Sigmoid colon (tissue), 7 donors: ENCODE results near the gene ATOH8. TPM values are rescaled to one million over a fixed set of nuclear protein-coding genes. Genes with fewer than 3 reads are reported as not detected.
A peak's percentile ranks its signal among the peaks of the same experiment; 100 is the strongest.

Experiments
- DNase-seq: peaks from one replicate; pipeline ENCODE4 v3.0.0-alpha.2; 2019
- H3K27ac ChIP-seq, 4 donors: fragments of 200-600 bp; sonication (generic); one replicate each; pipeline ENCODE4 v1.5.1; 2016 to 2019; ENCODE audit warnings: mild to moderate bottlenecking in 1 of 4
- H3K27me3 ChIP-seq, 3 donors: fragments of 200-600 bp; sonication (generic); one replicate each; pipeline ENCODE4 v1.5.1; 2019; ENCODE audit warnings: mild to moderate bottlenecking in 1 of 3
- H3K36me3 ChIP-seq, 4 donors: fragments of 200-600 bp; sonication (generic); one replicate each; pipeline ENCODE4 v1.5.1; 2016 to 2019
- H3K4me1 ChIP-seq, 4 donors: fragments of 200-600 bp; sonication (generic); one replicate each; pipeline ENCODE4 v1.5.1; 2017 to 2019
- H3K4me3 ChIP-seq, 4 donors: fragments of 200-600 bp; sonication (generic); one replicate each; pipeline ENCODE4 v1.5.1; 2017 to 2019; ENCODE audit warnings: mild to moderate bottlenecking in 2 of 4, moderate library complexity in 1 of 4
- H3K9me3 ChIP-seq, 4 donors: fragments of 200-600 bp in 3 of 4; sonication (generic) in 3 of 4; one replicate each; pipeline versions ENCODE4 v1.5.1 to v1.6.1; 2013 to 2019
- EP300 ChIP-seq, 4 donors: sonication (generic); formaldehyde crosslinking; IDR thresholded peaks; one replicate each; pipeline ENCODE4 v1.6.1; 2017; ENCODE audit warnings: antibody characterized with exemption in 4 of 4
- POLR2A ChIP-seq, 2 donors: fragments of 450-650 bp; IDR thresholded peaks; one replicate each; pipeline ENCODE4 v1.6.1; 2016; ENCODE audit warnings: antibody characterized with exemption in 2 of 2, mild to moderate bottlenecking in 2 of 2, moderate library complexity in 2 of 2
- POLR2AphosphoS5 ChIP-seq, 4 donors: sonication (generic); formaldehyde crosslinking; IDR thresholded peaks; one replicate each; pipeline ENCODE4 v1.6.1; 2017; ENCODE audit warnings: antibody characterized with exemption in 4 of 4
- WGBS, 2 donors: extraction: QIAGEN DNeasy Blood & Tissue Kit; methylation state at CpG; one replicate each; pipeline ENCODE4 v1.1.7; 2013; 5-methylcytosine and 5-hydroxymethylcytosine counted together
- intact Hi-C: fragments of 100-400 bp; cut with DNase I; formaldehyde crosslinking; loops from one replicate; pipeline ENCODE4 v1.15.1; 2023
- polyA plus RNA-seq, 3 donors: library from polyadenylated mRNA; stranded (reverse); fragments of 200-250 nt; gene quantifications; one replicate each; pipeline ENCODE4 v1.2.3, GENCODE V29; 2013
- total RNA-seq, 4 donors: library from RNA; depleted of rRNA; stranded (reverse); fragments of >200 nt; gene quantifications; one replicate each; pipeline ENCODE4 v1.1.0, GENCODE V29; 2016
- TF ChIP-seq, protein P1 (sequence below), 4 experiments: fragments of 450-650 bp in 3 of 4; fragments of 200-600 bp in 1 of 4; IDR thresholded peaks; one replicate each; pipeline ENCODE4 v1.5.1; 2016 to 2019; ENCODE audit warnings: antibody characterized with exemption in 4 of 4, mild to moderate bottlenecking in 3 of 4, moderate library complexity in 2 of 4
- donor health status: healthy with polysubstance abuse.
- donor health status: Bipolar disorder and iron deficiency.
- donor health status: healthy.

The ATOH8 gene
- total and polyA plus RNA-seq, 7 donors = 1.6 to 20.6 (median 12.4) TPM

DNA sequence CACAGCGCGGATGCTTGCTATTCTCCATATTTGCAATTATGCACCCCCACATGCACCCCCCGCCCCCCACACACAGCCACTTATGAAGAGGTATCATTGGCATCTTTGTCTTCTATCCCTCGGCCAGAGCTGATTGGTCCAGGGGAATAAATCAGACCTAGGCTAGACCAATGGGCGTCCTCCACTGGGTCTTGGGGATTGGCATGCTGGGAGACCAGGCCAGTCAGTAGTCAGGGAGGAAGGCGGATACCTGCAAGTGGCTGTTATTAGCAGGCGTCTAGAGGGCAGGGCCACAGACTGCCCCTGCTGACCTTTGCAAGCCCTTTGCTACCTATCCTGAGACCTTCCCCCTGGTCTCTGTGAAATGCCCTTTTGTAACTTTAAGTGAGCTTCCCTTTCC is 30.0 kb downstream of the ATOH8 start:
- Histone ChIP-seq H3K9me3 (no peaks in the 10 kb centered on the region), H3K27ac (no peak overlapping the region), H3K4me3 (no peak overlapping the region), H3K4me1 (peaks cover 0 to 45% (median 31%) of the 10 kb centered on the region in 4 donors), H3K36me3 (peaks cover 0 to 13% (median 0%) of the 10 kb centered on the region in 4 donors), H3K27me3 (no peaks in the 10 kb centered on the region)
- intact Hi-C loops = no loop called here
- peak; percentile 19 for DNase-seq
- TF ChIP-seq POLR2A (IDR thresholded peaks at IDR 0.05) (no peak), EP300 (IDR thresholded peaks at IDR 0.05) (no peak), POLR2AphosphoS5 (IDR thresholded peaks at IDR 0.05) (no peak)
- TF ChIP-seq, protein P1, sequence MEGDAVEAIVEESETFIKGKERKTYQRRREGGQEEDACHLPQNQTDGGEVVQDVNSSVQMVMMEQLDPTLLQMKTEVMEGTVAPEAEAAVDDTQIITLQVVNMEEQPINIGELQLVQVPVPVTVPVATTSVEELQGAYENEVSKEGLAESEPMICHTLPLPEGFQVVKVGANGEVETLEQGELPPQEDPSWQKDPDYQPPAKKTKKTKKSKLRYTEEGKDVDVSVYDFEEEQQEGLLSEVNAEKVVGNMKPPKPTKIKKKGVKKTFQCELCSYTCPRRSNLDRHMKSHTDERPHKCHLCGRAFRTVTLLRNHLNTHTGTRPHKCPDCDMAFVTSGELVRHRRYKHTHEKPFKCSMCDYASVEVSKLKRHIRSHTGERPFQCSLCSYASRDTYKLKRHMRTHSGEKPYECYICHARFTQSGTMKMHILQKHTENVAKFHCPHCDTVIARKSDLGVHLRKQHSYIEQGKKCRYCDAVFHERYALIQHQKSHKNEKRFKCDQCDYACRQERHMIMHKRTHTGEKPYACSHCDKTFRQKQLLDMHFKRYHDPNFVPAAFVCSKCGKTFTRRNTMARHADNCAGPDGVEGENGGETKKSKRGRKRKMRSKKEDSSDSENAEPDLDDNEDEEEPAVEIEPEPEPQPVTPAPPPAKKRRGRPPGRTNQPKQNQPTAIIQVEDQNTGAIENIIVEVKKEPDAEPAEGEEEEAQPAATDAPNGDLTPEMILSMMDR (IDR thresholded peaks at IDR 0.05) = no peak
- 93 to 96% methylated on average over 7 of the region's 7 CpGs for WGBS, 2 donors

DNA sequence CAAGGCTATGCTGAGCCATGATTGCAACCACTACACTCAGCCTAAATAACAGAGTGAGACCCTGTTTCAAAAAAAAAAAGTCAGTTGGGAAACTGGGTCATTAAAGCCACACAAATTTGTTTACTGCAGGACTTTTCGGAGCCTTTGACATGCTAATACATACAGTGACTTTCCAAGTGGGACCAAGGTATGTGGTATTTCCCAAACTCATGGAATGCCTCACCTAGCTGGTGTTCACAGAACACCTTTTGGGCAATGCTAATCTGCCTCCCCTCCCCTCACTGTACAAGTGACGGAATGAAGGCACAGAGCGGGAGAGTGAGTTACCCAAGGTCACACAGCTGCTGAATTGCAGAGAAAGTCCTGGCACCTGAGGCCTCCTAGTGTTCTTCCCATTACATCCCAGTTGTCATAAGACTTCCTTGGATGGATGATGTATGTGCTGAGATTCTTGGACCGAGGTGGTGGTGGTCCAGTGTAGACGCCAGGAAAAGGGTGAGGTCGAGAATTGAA is 30.7 kb downstream of the ATOH8 start:
- WGBS, 2 donors = 93 to 94% methylated on average over 6 of the region's 6 CpGs
- no peak overlapping the region for H3K4me3 ChIP-seq
- peaks cover 0 to 45% (median 31%) of the 10 kb centered on the region in 4 donors for H3K4me1 ChIP-seq
- peak overlapping the region; percentile 71 to 86 (median 80) for H3K27ac ChIP-seq
- DNase-seq = peak; percentile 40
- TF ChIP-seq EP300 (IDR thresholded peaks at IDR 0.05) = no peak
- TF ChIP-seq, protein P1 (IDR thresholded peaks at IDR 0.05) = no peak
- TF ChIP-seq POLR2A (IDR thresholded peaks at IDR 0.05) = no peak
- no peak for TF ChIP-seq POLR2AphosphoS5 (IDR thresholded peaks at IDR 0.05)
- no peaks in the 10 kb centered on the region for H3K27me3 ChIP-seq
- no peaks in the 10 kb centered on the region for H3K9me3 ChIP-seq
- peaks cover 0 to 13% (median 0%) of the 10 kb centered on the region in 4 donors for H3K36me3 ChIP-seq
- intact Hi-C loops = no loop called here

DNA sequence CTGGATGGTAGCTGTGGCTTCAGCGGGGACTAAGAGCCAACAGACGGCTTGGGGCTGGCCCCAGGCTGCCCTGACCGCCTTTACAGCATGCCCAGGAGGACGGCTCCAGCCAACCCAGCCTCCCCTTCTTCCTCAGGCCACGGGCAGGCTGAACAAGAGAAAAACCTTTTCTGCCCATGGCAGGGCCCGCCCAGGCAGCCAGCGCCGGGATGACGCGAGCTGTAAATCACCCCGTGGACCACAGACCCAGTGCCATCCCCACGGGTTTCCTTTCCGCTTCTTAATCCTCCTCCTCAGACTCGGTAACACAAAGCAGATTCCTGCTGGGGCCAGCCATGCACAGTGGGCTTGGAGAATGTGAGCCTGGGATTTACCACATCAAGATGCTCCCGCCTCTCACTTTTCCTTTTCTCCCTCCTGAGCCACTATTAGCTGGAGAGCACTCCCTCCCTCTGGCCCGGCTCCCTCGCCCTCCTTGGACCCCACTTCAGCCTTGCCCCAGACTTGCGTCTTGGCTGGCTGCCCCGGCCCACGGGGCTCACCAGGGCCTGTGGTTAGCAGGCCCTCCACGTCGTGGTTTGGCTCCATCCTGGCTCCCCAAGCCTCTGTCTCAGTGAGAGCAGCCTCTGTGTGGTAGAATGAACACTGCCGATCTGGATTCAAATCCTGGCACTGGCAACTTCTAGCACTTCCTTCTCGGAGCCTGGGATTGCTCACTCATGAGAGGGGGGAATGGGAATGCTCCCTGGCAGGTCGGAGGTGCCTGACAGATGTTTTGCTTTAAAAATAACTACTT is 31.4 kb downstream of the ATOH8 start:
- Histone ChIP-seq H3K36me3 (peaks cover 0 to 13% (median 0%) of the 10 kb centered on the region in 4 donors), H3K27me3 (no peaks in the 10 kb centered on the region), H3K27ac (peak overlapping the region; percentile 71 to 86 (median 80)), H3K4me1 (peaks cover 0 to 44% (median 31%) of the 10 kb centered on the region in 4 donors), H3K9me3 (no peaks in the 10 kb centered on the region), H3K4me3 (peak overlapping the region in 1 of 4 donors; percentile 2)
- intact Hi-C loops = loop anchor here (1.0 to 5.0 kb wide), 2 partner anchors 12 to 38 kb away; no protein-coding TSS in a partner anchor
- TF ChIP-seq EP300 (IDR thresholded peaks at IDR 0.05) = no peak
- TF ChIP-seq POLR2AphosphoS5 (IDR thresholded peaks at IDR 0.05) = peak; percentile 7 to 69 (median 58)
- 48 to 79% methylated on average over 25 of the region's 25 CpGs for WGBS, 2 donors
- DNase-seq = peak; percentile 85

DNA sequence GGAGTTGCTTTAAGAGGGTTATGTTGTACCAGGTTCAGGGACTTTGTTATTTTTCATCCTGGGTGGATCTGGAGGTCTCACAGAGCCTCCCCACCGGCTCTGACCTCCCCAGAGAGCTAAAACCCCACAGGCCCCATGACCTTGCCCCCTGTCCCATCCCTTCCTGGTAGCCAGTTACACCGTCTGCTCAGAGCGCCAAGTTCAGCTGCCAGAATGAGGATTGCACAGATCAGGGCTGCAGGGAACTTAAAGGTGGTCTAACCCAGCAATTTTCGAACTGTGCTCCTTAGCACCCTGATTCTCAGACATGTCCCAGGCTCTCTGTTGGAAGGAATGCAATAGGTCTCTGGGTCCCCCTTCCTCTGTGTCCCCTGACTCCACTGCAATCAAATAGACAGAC is 32.1 kb downstream of the ATOH8 start:
- Histone ChIP-seq H3K27me3 (no peaks in the 10 kb centered on the region), H3K36me3 (peaks cover 0 to 13% (median 0%) of the 10 kb centered on the region in 4 donors), H3K4me3 (peak overlapping the region in 1 of 4 donors; percentile 2), H3K9me3 (no peaks in the 10 kb centered on the region), H3K4me1 (peaks cover 0 to 38% (median 28%) of the 10 kb centered on the region in 4 donors), H3K27ac (peak overlapping the region; percentile 71 to 86 (median 80))
- TF ChIP-seq EP300 (IDR thresholded peaks at IDR 0.05) (no peak), POLR2AphosphoS5 (IDR thresholded peaks at IDR 0.05) (no peak), POLR2A (IDR thresholded peaks at IDR 0.05) (no peak)
- TF ChIP-seq, protein P1 (IDR thresholded peaks at IDR 0.05) = no peak
- peak; percentile 66 for DNase-seq
- WGBS, 2 donors = 81 to 82% methylated on average over 4 of the region's 4 CpGs
- intact Hi-C loops = loop anchor here (1.0 to 5.0 kb wide), 2 partner anchors 13 to 39 kb away; no protein-coding TSS in a partner anchor

DNA sequence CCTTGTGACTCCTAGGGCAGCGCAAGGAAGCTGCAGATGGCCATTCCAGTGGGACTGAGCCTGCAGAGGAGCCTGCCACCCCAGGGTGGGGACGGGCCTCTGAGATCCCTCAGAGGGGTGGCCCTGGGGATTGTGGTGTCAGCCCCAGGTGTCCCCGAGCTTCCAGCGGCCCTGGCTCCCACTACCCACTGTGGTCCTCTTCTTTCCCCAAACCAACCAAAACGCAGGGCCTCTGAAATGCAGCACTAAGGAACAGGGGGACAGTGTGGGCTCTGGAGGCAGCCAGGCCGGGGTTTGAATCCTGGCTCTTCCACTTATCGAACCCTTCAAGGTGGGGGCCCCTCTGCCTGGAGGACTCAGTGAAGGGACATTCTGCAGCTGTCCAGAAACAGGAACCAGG is 32.7 kb downstream of the ATOH8 start:
- peaks cover 0 to 13% (median 0%) of the 10 kb centered on the region in 4 donors for H3K36me3 ChIP-seq
- H3K27me3 ChIP-seq = no peaks in the 10 kb centered on the region
- no peak for TF ChIP-seq POLR2AphosphoS5 (IDR thresholded peaks at IDR 0.05)
- TF ChIP-seq EP300 (IDR thresholded peaks at IDR 0.05) = no peak
- TF ChIP-seq, protein P1 (IDR thresholded peaks at IDR 0.05) = no peak
- no peak for TF ChIP-seq POLR2A (IDR thresholded peaks at IDR 0.05)
- intact Hi-C loops = loop anchor here (5.0 kb wide), 1 partner anchor 39 kb away; no protein-coding TSS in a partner anchor
- no peaks in the 10 kb centered on the region for H3K9me3 ChIP-seq
- peaks cover 0 to 36% (median 28%) of the 10 kb centered on the region in 4 donors for H3K4me1 ChIP-seq
- H3K27ac ChIP-seq = peak overlapping the region; percentile 71 to 86 (median 80)
- peak; percentile 60 for DNase-seq
- no peak overlapping the region for H3K4me3 ChIP-seq
- WGBS, 2 donors = 90 to 91% methylated on average over 7 of the region's 7 CpGs
